ENCODE data around the gene KIF24.
A peak's percentile ranks its signal among the peaks of the same experiment; 100 is the strongest.
"Not testable (repeated sequence)": the region's sequence is repeated elsewhere in the genome, so short reads cannot be mapped to it uniquely, and the experiment has no call there.

The KIF24 gene

DNA sequence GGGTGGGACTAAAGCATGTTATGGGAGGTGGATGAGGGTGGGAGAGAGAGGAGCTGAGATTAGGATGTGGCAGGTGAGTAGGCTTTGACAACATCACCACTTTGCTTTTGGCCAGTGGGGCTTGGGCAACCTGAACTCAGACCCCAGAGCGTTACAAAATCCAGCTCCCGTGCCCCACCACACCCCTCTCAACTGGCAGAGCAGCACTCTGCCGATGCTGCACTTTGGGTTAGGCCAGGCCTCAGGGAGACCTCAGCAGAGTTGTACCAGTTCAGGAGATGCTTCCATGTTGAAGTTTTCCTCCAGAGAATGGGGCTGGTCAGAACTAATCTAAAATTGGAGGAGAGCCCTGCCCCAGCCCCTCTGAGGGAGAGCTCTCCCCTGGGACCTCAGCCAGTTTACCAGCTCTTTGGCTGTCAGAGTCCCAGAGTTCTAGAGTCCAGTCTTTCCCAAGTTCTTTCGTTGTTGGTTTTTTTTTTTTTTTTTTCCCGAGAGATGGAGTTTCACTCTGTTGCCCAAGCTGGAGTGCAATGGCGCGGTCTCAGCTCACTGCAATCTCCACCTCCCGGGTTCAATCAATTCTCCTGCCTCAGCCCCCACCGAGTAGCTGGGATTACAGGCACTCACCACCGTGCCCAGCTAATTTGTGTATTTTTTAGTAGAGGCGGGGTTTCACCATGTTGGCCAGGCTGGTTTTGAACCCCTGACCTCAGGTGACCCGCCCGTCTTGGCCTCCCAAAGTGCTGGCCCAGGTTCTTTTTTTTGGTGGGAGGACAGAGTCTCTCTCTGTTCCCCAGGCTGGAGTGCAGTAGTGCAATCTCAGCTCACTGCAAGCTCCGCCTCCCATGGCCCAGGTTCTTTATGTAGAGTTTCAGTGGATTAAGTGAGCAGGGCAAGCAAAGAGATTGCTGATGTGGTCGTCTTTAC lies 18.1 kb upstream of the KIF24 start:
- TF ChIP-seq, protein P1, sequence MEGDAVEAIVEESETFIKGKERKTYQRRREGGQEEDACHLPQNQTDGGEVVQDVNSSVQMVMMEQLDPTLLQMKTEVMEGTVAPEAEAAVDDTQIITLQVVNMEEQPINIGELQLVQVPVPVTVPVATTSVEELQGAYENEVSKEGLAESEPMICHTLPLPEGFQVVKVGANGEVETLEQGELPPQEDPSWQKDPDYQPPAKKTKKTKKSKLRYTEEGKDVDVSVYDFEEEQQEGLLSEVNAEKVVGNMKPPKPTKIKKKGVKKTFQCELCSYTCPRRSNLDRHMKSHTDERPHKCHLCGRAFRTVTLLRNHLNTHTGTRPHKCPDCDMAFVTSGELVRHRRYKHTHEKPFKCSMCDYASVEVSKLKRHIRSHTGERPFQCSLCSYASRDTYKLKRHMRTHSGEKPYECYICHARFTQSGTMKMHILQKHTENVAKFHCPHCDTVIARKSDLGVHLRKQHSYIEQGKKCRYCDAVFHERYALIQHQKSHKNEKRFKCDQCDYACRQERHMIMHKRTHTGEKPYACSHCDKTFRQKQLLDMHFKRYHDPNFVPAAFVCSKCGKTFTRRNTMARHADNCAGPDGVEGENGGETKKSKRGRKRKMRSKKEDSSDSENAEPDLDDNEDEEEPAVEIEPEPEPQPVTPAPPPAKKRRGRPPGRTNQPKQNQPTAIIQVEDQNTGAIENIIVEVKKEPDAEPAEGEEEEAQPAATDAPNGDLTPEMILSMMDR (IDR thresholded peaks at IDR 0.05; ENCODE audit: unreplicated experiment in 3 of 3) = no peak
- Mint-ChIP-seq H3K36me3 (ENCODE audit: low read depth) (peaks cover 14% of the 10 kb centered on the region), H3K27ac (peak overlapping the region in 1 of 3 experiments; percentile 54), H3K4me3 (no peak overlapping the region), H3K4me1 (peaks cover 14% of the 10 kb centered on the region), H3K9me3 (no peaks in the 10 kb centered on the region), H3K27me3 (ENCODE audit: low read depth) (no peaks in the 10 kb centered on the region)

GRCh38 chr9:34343605-34344004 lies 14.5 kb upstream of the KIF24 start:
- H3K27ac Mint-ChIP-seq = peak overlapping the region in 1 of 3 experiments; percentile 63
- TF ChIP-seq, protein P1 (IDR thresholded peaks at IDR 0.05; ENCODE audit: unreplicated experiment in 3 of 3) = no peak
- H3K4me3 Mint-ChIP-seq = no peak overlapping the region
- H3K27me3 Mint-ChIP-seq (ENCODE audit: low read depth) = no peaks in the 10 kb centered on the region
- no peaks in the 10 kb centered on the region for H3K9me3 Mint-ChIP-seq
- peaks cover 14% of the 10 kb centered on the region for H3K4me1 Mint-ChIP-seq
- peaks cover 24% of the 10 kb centered on the region for H3K36me3 Mint-ChIP-seq (ENCODE audit: low read depth)

GRCh38 chr9:34343090-34343489 lies 14.0 kb upstream of the KIF24 start:
- H3K9me3 Mint-ChIP-seq = no peaks in the 10 kb centered on the region
- no peaks in the 10 kb centered on the region for H3K27me3 Mint-ChIP-seq (ENCODE audit: low read depth)
- H3K4me3 Mint-ChIP-seq = no peak overlapping the region
- TF ChIP-seq, protein P1 (IDR thresholded peaks at IDR 0.05; ENCODE audit: unreplicated experiment in 3 of 3) = no peak
- H3K4me1 Mint-ChIP-seq = peaks cover 14% of the 10 kb centered on the region
- H3K36me3 Mint-ChIP-seq (ENCODE audit: low read depth) = peaks cover 26% of the 10 kb centered on the region
- H3K27ac Mint-ChIP-seq = peak overlapping the region in 1 of 3 experiments; percentile 63

DNA sequence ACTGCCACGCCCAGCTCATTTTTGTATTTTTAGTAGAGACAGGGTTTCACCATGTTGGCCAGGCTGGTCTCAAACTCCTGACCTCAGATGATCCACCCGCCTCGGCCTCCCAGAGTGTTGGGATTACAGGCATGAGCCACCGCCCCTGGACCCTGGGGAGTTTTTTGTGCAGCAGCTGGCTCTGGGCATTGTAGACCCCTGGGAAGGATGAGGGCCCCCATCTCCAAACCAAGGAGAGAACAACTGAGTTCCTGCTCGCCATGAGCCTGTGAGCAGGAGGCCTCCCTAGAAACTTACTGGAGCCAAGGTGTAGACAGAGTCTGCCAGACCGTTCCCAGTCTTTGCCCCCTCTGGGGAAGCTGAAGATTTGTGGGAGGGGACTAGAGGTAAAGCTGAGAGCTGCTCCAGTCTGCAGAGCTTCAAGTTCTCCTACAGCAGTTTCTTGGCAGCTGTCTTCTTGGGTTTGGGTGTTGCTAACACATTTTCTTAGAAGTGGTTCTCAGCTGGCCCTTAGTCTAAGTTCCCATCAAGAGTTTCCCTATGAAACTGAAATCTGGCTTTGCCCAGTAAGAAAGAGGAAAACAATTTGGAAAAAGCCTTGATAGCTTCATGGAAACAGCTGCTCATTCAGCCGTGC lies 12.7 kb upstream of the KIF24 start:
- Mint-ChIP-seq H3K27me3 (ENCODE audit: low read depth) (no peaks in the 10 kb centered on the region), H3K27ac (no peak overlapping the region), H3K4me1 (peaks cover 14% of the 10 kb centered on the region), H3K9me3 (no peaks in the 10 kb centered on the region), H3K4me3 (no peak overlapping the region), H3K36me3 (ENCODE audit: low read depth) (peaks cover 23% of the 10 kb centered on the region)
- TF ChIP-seq, protein P1 (IDR thresholded peaks at IDR 0.05; ENCODE audit: unreplicated experiment in 3 of 3) = no peak

DNA sequence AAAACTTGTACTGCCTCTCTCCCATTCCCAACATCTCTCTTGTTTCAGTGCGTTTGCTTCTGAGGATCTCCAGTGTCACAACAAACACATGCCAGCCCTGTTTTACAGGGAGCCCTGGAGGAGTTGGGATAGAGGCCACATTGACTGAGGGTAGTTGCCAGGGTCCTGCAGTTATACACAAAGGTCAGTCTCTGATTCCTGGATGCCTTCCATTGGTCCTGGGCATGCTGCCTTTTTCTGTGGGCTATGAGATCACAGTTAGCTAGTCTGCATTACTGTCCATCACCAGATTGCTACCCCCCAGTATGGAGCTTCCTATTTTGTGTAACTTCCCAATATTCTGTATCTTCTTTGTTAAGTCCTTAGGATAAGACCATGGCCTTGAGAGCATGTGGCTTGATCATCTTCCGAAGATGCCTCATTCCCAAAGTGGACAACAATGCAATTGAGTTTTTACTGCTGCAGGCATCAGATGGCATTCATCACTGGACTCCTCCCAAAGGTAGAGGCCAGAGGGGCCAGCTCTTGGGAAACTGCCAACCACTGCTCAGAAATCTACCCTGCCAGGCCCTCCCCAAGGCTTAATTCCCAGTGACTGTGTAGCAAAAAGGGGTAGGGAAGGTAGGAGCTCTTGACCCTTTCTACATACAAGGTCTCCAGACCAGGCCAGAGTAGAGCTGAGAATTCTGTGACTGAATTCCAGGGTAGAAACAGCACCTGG lies 9.8 kb upstream of the KIF24 start:
- no peaks in the 10 kb centered on the region for H3K27me3 Mint-ChIP-seq (ENCODE audit: low read depth)
- TF ChIP-seq, protein P1 (IDR thresholded peaks at IDR 0.05; ENCODE audit: unreplicated experiment in 3 of 3) = no peak
- H3K4me1 Mint-ChIP-seq = peaks cover 23% of the 10 kb centered on the region
- H3K27ac Mint-ChIP-seq = no peak overlapping the region
- no peak overlapping the region for H3K4me3 Mint-ChIP-seq
- H3K9me3 Mint-ChIP-seq = no peaks in the 10 kb centered on the region
- peaks cover 23% of the 10 kb centered on the region for H3K36me3 Mint-ChIP-seq (ENCODE audit: low read depth)

DNA sequence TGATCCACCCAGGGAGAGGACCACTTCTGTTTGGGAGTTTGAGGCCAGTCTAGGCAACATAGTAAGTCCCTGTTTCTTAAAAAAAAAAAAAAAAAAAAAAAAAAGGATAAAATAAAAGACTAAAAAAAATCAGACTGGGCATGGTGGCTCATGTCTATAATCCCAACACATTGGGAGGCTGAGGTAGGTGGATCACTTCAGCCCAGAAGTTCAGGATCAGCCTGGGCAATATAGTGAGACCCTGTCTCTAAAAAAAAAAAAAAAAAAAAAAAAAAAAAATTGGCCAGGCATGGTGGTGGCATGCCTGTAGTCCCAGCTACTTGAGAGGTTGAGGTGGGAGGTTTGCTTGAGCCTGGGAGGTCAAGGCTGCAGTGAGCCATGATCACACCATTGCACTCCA lies 9.0 kb upstream of the KIF24 start:
- H3K9me3 Mint-ChIP-seq; H3K4me3 Mint-ChIP-seq; H3K27me3 Mint-ChIP-seq (ENCODE audit: low read depth); H3K27ac Mint-ChIP-seq: not testable (repeated sequence)
- H3K4me1 Mint-ChIP-seq = peaks cover 18% of the 10 kb centered on the region
- H3K36me3 Mint-ChIP-seq (ENCODE audit: low read depth) = peaks cover 16% of the 10 kb centered on the region

Data from nephron (organoid).